ENCODE measurements around the gene CLASP1.
"Not testable (repeated sequence)": the region's sequence is repeated elsewhere in the genome, so short reads cannot be mapped to it uniquely, and the experiment has no call there.

CLASP1 gene

DNA sequence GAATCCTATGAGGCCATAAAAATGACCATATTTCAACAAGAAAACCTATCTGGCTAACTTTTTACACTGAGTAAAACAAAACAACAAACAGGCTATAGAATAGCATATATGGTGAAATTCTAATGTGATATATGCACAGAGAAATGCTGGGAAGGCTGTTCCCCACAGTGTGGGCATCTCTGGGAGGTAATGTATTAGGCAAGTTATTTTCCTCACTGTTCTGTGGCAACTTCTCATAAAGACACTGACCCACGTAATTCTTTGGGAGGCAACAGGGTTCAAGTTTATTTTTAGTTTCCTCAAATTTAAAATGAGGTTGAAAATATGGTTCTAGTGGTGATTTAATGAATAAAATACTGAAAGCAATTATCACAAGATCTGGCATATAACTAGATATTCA lies 71.9 kb downstream of the CLASP1 start:
- no peak for DNase-seq (ENCODE audit: low read depth)

DNA sequence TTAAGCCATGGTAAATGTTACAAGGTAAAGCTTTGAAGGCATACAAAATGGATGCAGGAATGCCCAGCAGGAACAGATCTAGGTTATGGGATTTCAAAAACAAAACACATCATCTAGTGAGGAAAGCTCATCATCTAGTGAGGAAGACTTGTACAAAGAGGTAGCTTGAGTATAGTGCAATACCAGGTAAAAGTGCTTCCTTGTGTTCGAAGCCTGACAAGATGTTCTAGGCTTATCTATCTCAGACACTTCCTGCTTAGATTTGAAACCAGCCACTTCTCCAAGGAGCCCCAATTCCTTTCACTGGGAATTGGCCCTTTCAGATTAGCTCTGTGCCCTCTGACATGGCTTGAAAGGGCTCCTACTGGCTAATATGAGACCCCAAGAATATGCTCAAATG lies 73.0 kb downstream of the CLASP1 start:
- no peak for DNase-seq (ENCODE audit: low read depth)

DNA sequence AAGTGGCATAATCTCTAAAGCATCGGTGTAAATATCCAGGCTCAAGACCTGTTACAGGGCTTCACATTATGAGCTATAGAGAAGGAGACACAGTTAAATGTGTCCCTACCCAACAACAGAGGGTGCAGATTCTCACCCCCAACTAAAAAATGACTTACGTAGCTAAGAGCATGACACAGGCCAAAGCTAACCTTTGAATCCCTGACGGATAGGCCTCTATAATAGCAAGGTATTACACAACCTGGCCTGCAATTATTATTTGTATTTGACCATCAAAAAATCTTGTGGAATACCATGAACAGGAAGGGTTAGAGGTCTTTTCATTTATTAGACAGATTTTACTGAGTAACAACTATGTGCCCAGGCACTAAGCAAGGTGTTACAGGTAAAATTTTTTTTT lies 73.5 kb downstream of the CLASP1 start:
- no peak for DNase-seq (ENCODE audit: low read depth)

DNA sequence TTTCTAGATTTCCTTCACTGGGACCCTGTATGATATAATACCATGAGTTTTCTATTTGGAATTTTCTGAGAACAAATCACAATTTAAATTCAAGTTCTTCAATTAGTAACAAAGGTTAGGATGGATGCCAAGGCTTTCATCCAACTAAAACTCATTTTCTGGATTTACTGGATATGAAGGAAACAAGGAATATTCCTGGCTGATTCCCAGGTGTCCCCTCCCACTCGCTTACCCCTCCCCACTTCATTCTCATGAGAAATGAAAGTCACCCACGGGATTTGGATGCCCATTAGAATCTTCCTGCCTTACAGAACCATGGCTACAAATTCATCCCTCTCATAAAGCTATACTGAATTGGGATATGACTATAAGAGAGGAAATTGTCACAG lies 78.6 kb downstream of the CLASP1 start:
- DNase-seq (ENCODE audit: low read depth), result no peak

DNA sequence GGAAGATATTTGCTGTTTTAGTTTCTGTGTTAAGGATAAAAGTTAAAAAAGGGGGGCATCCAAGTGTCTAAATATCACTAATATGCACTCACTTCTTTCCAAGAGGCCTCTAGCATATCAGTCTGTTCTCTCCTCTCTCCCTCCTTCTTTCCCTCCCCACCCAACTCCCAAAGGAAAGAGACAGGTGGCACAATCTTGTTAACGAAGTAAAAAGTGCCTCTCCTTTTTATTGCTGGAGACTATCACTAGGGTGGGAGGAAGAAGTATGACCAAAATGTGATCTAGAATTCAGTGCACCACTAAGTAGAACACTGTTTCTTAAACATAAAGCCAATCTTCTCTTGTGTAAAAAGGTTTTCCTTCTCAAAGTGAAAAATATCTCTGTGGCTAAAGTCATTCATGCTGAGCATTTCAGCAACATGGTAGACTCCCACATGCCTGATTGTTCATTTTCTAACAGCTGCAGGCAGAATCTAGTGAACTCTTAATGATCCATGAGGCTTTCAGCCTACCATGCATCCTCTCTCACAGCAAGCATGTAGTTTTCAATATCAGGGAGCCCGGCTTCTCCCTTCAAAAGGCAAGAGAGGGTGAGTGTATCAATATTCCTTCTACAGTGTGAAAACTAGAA lies 79.1 kb downstream of the CLASP1 start:
- no peak for DNase-seq (ENCODE audit: low read depth)

DNA sequence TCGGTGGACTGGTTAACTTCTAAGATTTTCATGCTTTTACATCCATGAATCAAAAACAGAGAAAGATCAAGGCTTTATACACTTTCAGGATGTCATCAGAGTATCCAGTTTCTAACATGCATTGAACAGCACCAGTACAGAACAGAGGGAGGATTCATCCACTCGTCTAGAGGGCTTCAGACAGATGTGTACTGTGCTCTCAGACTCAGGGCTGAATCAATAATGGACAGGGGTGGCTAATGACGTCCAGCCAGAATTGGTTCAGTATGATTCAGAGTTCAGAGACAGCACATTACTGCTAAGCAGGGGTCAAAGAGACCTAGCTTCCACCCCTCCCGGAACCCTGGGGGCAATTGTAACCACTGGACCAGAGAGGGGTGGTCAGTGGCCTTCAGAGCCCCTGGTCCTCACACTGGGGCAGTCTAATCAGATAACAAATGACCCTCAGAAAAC lies 81.3 kb downstream of the CLASP1 start:
- DNase-seq (ENCODE audit: low read depth), result peak; percentile 38

DNA sequence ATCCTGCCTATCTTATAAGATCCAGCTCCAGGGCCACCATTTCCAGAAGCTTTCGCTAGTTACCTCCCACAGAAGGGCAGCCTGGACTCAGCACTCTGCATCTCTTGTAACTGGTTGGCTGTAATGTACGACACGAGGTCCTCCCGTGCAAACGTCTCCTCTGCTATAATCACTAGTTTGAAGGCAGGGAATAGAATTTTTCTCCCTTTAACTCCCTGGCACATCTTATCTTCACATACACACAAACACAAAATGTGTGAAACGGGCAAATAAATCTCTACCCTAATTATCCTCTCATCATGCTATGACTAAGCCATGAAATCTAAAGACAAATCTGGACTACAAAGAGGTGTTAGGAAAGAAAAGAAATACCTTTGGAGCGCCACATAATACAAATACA lies 81.8 kb downstream of the CLASP1 start:
- no peak for DNase-seq (ENCODE audit: low read depth)

DNA sequence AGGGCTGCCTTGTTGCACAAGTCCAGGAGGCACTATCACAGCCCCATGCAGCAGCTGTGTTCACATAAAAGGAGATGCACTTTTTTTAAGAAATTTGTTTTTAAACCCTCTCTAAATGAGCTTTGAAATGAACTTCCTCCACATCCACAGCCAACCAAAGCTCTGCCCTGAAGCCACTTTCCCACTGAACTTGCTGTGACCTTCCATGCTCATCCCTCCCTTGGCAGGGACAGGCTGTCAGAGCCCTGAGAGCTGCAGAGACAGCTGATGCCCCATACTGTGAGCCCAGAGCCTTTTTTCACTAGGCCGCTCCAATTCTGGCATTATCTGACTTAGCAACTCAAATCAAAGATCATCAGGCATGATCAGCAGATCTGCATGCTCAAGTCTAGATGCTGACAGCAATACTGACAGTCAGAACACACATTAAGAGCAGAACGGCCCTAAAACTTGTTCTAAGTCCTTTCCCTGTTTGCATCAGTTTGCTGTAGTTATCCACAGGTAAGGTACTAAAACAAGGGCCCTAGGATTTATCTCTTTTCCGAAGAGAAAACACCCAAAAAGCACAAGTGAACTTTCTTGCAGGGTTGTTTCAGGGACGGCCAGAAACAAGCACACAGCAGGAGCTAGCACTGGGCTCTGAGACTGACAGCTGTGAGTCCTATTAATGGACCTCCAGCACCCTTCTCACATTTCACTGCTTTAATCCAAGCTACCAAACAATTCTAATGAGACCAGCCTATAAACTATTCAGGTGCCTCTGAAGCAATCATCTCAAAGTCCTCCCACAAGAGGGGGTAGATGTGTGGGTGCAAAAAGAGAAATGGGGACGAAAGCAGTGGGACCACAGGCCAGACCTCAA lies 83.6 kb downstream of the CLASP1 start:
- DNase-seq (ENCODE audit: low read depth), result no peak

DNA sequence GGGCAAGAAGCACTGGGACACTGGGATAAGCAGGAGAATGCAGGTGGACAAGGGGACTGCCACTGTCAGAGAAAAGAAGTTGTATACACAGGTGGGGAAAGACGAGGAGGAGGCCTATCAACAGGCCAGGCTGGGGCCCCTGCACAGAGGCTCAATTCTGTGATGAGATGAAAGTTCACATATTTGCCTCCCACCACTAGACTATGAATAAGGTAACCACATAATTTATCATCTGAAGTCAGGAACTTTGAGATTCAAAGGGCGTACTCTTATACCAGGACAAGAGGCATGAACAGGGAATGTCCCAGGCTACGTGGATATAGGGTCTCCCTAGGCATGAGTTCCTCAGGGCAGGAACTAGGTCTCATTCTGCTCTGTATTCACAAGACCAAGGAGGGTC lies 84.4 kb downstream of the CLASP1 start:
- no peak for DNase-seq (ENCODE audit: low read depth)

DNA sequence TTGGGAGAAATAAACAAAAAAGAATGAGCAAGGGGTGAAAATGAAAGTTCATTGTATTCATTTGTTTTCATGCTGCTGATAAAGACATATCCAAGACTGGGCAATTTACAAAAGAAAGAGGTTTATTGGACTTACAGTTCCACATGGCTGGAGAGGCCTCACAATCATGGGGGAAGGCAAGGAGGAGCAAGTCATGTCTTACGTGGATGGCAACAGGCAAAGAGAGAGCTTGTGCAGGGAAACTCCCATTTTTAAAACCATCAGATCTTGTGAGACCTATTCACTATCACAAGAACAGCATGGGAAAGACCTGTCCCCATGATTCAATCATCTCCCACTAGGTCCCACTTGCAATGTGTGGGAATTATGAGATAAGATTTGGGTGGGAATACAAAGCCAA lies 85.5 kb downstream of the CLASP1 start:
- DNase-seq (ENCODE audit: low read depth), result not testable (repeated sequence)

DNA sequence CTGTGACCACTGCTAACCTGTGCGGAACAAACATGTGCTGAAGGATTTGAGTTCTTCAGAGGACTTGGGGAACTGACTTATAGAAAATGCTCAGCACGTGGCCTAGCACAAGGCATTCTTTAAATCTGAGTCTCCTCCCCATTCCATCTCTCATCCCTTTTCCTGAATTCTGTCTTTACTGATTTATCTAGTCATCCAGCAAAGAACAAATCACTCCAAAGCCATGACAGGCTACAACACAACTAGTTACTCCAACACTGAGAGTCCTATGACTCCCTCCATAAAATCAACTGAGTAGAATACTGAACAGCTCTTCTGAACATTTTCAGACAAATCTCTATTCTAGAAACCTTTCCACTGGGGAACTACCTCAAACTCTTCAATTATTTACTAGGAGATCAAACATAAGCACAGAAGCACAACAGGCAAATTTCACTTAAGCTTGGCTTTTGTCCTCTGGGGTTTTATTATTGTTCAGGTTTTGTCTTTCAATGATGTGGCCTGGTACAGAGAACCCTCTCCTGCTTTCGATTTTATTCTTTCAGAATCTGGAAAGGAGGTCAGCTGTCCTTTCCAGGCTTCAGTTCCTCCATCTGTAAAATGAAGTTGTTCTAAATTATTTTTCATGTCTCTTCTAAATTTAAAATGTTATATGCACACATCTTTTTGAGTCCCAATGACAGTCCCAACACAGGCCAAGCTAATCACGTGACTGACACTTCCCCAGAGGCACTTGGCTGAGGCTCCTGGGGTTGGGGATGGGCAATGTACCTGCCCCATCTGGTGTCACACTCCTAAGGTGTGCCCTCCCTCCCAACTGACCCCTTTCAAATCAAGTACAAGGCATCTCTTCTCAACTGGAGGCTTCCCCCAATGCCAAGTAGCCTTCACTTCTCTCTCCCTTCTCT lies 86.7 kb downstream of the CLASP1 start:
- DNase-seq (ENCODE audit: low read depth), result no peak

DNA sequence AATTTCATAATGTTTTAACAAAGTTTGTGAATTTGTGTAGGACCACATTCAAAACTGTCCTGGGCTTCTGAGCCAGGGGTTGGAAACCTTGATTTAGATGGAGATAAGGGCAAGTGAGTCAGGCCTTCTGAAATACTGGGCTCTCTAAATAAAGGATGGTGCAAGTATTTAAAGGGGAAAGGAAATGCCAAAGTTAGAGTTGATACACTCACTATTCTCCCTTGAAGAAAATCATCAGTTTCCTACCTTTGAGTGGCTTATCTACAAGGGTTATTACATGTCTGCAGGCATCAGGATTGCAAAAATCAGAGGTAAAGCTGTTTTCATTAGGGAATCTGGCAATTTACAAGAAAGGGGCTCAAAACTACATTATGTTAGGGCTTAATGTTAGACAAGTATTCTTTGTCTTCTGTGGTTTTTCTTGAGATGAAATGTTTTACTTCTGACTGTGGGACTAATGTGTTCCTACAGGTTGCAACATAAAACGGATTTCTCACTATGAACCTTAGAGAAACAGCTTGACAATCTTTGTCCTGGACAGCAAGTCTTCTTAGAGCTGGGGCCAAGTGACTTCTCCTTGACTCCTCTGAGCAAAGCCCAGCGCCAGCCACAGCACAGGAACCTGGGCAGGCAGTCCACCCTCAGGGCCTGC lies 87.5 kb downstream of the CLASP1 start:
- DNase-seq (ENCODE audit: low read depth), result peak; percentile 74

DNA sequence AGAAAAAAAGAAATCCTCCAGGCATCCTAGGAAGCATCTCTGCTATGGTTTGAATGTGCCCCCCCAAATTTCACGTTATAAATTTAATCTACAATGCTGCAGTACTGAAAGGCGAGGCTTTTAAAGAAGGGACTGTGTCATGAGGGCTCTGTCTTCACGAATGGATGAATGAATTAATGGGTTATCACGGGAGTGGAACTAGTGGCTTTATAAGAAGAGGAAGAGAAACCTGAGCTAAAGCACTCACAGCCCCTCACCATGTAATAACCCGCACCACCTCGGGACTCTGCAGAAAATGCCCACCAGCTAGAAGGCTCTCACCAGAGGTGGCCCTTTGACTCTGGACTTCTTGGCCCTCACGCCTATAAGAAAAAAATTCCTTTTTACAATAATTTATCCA lies 90.9 kb downstream of the CLASP1 start:
- no peak for DNase-seq (ENCODE audit: low read depth)

DNA sequence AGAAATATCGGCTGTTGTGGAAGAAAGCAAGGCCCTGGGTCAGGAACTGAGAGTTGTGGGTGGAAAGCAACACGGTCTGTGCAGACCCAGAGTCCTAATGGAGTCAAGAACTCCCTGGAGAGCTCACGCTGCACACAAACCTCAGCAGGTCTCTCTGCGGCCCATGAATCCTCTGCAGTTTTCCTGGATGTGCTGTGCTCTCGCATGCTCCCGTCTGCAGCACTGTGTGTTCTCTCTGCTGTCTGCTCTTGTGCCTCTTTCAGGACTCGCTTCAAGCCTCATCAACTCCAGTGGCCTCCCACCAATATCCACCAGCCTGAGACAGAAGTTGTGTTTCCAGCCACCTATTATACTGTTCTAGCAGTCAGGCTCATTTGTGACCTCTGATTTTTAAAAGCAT lies 94.3 kb downstream of the CLASP1 start:
- no peak for DNase-seq (ENCODE audit: low read depth)

DNA sequence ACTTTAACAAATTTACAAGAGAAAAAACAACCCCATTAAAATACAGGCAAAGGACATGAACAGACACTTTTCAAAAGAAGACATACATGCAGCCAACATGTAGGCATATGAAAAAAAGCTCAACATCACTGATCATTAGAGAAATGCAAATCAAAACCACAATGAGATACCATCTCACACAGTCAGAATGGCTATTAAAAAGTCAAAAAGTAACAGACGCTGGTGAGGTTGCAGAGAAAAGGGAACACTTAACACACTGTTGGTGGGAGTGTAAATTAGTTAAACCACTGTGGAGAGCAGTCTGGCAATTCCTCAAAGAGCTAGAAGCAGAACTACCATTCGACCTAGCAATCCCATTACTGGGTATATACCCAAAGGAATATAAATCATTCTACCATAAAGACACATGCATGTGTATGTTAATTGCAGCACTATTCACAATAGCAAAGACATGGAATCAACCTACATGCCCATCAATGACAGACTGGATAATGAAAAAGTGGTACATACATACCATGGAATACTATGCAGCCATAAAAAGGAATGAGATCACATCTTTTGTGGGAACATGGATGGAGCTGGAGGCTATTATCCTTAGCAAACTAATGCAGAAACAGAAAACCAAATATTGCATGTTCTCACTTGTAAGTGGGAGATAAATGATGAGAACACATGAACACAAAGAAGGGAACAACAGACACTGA lies 96.6 kb downstream of the CLASP1 start:
- DNase-seq (ENCODE audit: low read depth), result not testable (repeated sequence)

DNA sequence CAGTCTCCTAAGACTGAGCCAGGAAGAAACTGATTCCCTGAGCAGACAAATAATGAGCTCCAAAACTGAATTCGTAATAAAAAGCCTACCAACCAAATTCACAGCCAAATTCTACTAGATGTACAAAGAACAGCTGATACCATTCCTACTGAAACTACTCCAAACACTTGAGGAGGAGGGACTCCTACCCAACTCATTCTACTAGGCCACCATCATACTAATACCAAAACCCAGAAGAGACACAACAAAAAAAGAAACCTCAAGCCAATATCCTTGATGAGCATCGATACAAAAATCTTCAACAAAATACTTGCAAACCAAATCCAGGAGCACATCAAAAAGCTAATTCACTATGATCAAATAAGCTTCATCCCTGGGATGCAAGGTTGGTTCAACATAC lies 98.6 kb downstream of the CLASP1 start:
- no peak for DNase-seq (ENCODE audit: low read depth)

DNA sequence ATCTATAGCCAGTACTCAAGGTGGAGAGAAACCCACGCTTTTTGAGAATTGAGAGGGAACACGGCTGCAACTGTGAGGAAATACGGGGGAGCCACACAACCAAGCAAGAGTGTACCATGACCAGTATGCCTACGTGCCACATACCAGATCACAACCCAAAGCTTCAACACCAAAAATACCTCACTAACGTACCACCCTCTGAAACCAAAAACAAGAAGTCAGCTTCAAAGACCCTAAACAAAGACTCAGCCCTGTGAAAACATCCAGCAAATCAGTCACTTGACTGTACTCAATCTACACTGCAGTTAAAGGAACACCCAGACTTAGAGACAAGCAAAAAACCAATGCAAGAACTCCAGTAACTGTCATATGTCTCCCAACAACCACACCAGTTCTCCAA lies 101.6 kb downstream of the CLASP1 start:
- no peak for DNase-seq (ENCODE audit: low read depth)

DNA sequence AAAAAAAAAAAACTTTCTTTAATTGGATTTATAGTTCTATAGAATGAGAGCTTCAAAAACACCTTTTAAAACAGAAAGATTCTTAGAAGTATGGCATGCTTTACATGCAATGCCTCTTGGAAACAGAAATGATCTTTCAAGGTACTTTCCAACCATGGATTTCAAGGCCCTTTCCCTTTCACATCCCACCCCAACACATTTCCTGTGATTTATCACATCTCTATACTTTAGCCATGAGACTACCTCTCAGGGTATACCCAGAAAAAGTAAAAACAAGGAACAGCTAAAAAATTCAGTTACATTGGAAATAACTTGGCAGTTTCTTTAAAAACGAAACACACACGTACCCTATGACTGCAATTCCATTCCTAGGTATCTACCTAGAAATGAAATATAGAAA lies 103.3 kb downstream of the CLASP1 start:
- DNase-seq (ENCODE audit: low read depth), result no peak

DNA sequence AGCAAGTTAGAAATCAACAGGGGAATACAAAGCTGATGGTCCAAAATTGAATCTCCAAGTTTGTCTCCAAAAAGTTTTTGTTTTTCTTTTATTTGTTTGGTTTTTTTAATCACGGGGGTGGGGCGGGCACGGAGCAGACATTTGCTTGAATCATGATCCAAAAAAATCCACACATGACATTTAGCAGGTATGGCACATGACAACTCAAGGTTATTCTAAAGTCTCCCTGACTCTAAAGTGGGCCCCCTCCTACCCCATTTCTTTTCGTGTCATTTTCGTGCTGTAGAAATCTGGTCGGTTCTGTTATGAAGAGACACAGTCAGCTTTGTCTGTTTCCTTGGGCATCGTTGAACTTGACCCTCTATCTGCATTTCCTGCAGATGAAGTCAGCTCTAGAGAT lies 104.0 kb downstream of the CLASP1 start:
- DNase-seq (ENCODE audit: low read depth), result no peak

DNA sequence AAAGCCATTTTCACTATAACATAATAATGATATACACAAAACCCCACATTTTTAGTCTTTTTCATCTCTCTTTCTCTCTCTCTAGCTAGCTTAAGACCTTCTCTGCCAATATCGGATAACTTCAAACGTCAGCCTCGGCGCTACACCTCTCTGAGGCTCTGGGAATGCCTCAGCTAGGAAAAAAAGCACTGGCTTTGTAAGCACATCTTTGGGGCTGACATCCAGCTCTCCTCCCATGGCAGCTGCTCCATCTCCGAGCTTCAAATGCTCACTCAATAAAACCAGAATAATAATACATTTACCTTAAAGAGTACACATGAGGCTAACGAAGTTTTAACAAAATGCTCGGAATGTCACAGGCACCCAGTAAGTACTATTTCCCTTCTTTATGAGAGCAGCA lies 107.8 kb downstream of the CLASP1 start:
- DNase-seq (ENCODE audit: low read depth), result no peak

DNA sequence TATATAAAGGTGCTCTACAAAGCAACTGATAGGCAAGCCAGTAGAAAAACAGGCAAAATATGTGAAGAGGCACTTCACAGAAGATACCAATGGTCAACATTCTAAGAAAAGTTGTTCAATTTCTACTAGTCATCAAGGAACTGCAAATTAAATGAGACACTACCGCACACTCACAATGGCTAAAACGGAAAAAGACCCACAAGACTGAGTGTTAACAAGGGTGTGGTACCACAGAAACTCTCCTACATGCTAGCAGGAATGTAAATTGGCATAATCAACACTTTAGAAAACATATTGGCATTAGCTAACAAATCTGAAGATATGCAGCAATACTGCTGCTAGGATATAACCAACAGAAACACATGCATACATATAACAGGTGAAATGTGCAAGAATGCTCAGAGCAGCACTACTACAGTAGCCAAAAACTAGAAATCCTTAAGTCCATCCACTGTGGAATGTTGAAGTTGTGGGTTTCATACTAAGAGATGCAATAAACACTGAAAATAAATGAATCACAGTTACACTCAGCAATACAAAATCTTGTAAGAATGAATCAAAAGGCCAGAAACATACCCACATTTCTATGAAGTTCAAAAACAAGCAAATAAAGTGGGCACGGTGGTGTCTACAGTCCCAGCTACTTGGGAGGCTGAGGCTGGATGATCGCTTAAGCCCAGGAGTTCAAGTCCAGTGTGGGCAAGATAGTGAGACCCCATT lies 109.4 kb downstream of the CLASP1 start:
- DNase-seq (ENCODE audit: low read depth), result peak; percentile 26
